HEK293 (cell line): ENCODE measurements around the gene ATP7B.

Experiments used
- CTCF ChIP-seq: fragments of 450-650 bp; formaldehyde crosslinking; IDR thresholded peaks from 2 replicates; pipeline ENCODE4 v1.5.1; 2016; ENCODE audit warnings: missing biosample characterization, missing genetic modification characterization
- KLF17 ChIP-seq: fragments of 450-650 bp; formaldehyde crosslinking; IDR thresholded peaks from 2 replicates; pipeline ENCODE4 v1.5.1; 2016; ENCODE audit warnings: missing biosample characterization, missing genetic modification characterization
- REST ChIP-seq: fragments of 450-650 bp; formaldehyde crosslinking; IDR thresholded peaks from 2 replicates; pipeline ENCODE4 v1.5.1; 2016; ENCODE audit warnings: missing biosample characterization, missing genetic modification characterization
- ZFP41 ChIP-seq: fragments of 450-650 bp; formaldehyde crosslinking; IDR thresholded peaks from 2 replicates; pipeline ENCODE4 v1.5.1; 2016; ENCODE audit warnings: missing biosample characterization, missing genetic modification characterization, borderline replicate concordance
- ZNF449 ChIP-seq: fragments of 450-650 bp; formaldehyde crosslinking; IDR thresholded peaks from 2 replicates; pipeline ENCODE4 v1.5.1; 2017; ENCODE audit warnings: missing biosample characterization, mild to moderate bottlenecking, missing genetic modification characterization, moderate library complexity
- ZNF549 ChIP-seq: fragments of 450-650 bp; IDR thresholded peaks from 2 replicates; pipeline ENCODE4 v1.5.1; 2018; ENCODE audit warnings: missing biosample characterization, missing genetic modification characterization, mild to moderate bottlenecking, inconsistent platforms, moderate library complexity
- ZNF629 ChIP-seq: fragments of 450-650 bp; formaldehyde crosslinking; IDR thresholded peaks from 2 replicates; pipeline ENCODE4 v1.5.1; 2017; ENCODE audit warnings: missing biosample characterization, missing genetic modification characterization

- TF ChIP-seq ZFP41: no peak
- no peak for TF ChIP-seq REST (tag by site-specific recombination)
- TF ChIP-seq ZNF449: no peak
- TF ChIP-seq CTCF (tag by site-specific recombination): no peak
- no peak for TF ChIP-seq KLF17
- no peak for TF ChIP-seq ZNF629 (tag by site-specific recombination)
- no peak for TF ChIP-seq ZNF549
Measured at GRCh38 chr13:52005841-52006522, 5.3 kb downstream of the ATP7B start.
